ENCODE results near the gene PTPRB. TPM values are rescaled to one million over a fixed set of nuclear protein-coding genes. Genes with fewer than 3 reads are reported as not detected.

The PTPRB gene
- total and polyA plus RNA-seq, 2 donors (not counting 1 experiment from before 2014, with no cell fraction given): 0.01 TPM; not detected in 1

DNA sequence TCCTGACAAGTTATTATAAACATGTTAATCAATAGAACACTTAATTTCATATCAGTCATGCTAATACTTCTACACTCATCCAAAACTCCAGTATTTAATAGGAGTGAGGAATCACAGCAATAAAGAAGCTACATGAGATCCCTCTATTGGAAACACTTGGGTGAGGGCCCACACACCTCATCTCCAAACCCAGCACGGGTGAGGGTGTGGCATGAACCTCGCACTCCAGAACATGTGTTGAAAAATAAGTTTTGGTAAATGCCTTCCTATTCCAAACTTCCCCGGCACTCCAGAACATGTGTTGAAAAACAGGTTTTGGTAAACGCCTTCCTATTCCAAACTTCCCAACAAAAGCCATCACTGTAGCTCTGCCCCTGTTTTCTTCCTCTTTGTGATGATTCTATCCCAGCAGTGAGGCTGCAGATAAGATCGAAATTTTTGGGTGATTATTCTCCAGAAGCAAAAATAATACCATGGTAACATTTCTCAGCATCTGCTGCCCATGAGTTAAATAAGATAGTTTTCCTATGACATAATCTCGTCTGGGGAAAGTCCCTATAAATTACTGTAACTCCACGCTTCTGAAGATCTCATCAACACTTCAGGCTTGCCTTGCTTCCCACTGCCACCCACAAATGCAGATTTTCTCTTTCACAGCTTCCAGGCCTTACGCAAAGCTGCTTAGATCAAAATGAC is 24.4 kb upstream of the PTPRB start:
- Histone ChIP-seq H3K27me3 (replicated peaks in 1 of 4; ENCODE audit: control extremely low read depth in 1 of 4, control insufficient read depth in 3 of 4, insufficient read depth in 4 of 4, low read length in 3 of 4) (no peaks in the 10 kb centered on the region), H3K9me3 (ENCODE audit: control extremely low read depth in 1 of 3, control insufficient read depth in 2 of 3, insufficient read depth in 1 of 3, low read length in 2 of 3) (no peaks in the 10 kb centered on the region), H3K27ac (ENCODE audit: low read length in 2 of 2) (no peak overlapping the region), H4K20me1 (ENCODE audit: control insufficient read depth, insufficient read depth, low read length, poor library complexity, severe bottlenecking) (no peaks in the 10 kb centered on the region), H3K36me3 (replicated peaks in 1 of 2; ENCODE audit: control extremely low read depth in 1 of 2, control insufficient read depth in 1 of 2, extremely low read depth in 1 of 2, insufficient read depth in 2 of 2, low read length in 1 of 2) (no peaks in the 10 kb centered on the region), H3K4me3 (ENCODE audit: control extremely low read depth in 1 of 5, extremely low read depth in 1 of 5, insufficient read depth in 1 of 5, low read depth in 2 of 5, low read length in 4 of 5) (no peak overlapping the region), H3K9ac (ENCODE audit: low read length) (no peak overlapping the region), H3K4me2 (replicated peaks; ENCODE audit: low read depth, low read length, poor library complexity, severe bottlenecking) (no peak overlapping the region), H2AFZ (ENCODE audit: insufficient read depth, low read depth, low read length, poor library complexity, severe bottlenecking) (no peak overlapping the region), H3K79me2 (ENCODE audit: control insufficient read depth, insufficient read depth, low read length) (no peaks in the 10 kb centered on the region), H3K4me1 (ENCODE audit: control insufficient read depth in 2 of 2, insufficient read depth in 2 of 2, low read length in 2 of 2) (no peaks in the 10 kb centered on the region)
- ChIA-PET POLR2A (no interaction called here), CTCF (no interaction called here)
- ATAC-seq (ENCODE audit: low read depth) (no peak), DNase-seq (no peak)
- Mint-ChIP-seq H3K9me3 (ENCODE audit: insufficient read depth) (no peaks in the 10 kb centered on the region), H3K4me1 (peaks cover 8% of the 10 kb centered on the region), H3K27me3 (no peaks in the 10 kb centered on the region), H3K27ac (no peak overlapping the region), H3K4me3 (no peak overlapping the region)
- intact Hi-C loops (cut with micrococcal nuclease): no loop called here
- TF ChIP-seq, protein P1, sequence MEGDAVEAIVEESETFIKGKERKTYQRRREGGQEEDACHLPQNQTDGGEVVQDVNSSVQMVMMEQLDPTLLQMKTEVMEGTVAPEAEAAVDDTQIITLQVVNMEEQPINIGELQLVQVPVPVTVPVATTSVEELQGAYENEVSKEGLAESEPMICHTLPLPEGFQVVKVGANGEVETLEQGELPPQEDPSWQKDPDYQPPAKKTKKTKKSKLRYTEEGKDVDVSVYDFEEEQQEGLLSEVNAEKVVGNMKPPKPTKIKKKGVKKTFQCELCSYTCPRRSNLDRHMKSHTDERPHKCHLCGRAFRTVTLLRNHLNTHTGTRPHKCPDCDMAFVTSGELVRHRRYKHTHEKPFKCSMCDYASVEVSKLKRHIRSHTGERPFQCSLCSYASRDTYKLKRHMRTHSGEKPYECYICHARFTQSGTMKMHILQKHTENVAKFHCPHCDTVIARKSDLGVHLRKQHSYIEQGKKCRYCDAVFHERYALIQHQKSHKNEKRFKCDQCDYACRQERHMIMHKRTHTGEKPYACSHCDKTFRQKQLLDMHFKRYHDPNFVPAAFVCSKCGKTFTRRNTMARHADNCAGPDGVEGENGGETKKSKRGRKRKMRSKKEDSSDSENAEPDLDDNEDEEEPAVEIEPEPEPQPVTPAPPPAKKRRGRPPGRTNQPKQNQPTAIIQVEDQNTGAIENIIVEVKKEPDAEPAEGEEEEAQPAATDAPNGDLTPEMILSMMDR (IDR thresholded peaks at IDR 0.05): no peak
- TF ChIP-seq EZH2 (IDR thresholded peaks at IDR 0.05; ENCODE audit: borderline replicate concordance, insufficient read depth, low read depth, low read length, poor library complexity, severe bottlenecking): no peak
- 68% methylated on average over 2 of the region's 8 CpGs for whole genome bisulfite sequencing (ENCODE audit: insufficient coverage)

DNA sequence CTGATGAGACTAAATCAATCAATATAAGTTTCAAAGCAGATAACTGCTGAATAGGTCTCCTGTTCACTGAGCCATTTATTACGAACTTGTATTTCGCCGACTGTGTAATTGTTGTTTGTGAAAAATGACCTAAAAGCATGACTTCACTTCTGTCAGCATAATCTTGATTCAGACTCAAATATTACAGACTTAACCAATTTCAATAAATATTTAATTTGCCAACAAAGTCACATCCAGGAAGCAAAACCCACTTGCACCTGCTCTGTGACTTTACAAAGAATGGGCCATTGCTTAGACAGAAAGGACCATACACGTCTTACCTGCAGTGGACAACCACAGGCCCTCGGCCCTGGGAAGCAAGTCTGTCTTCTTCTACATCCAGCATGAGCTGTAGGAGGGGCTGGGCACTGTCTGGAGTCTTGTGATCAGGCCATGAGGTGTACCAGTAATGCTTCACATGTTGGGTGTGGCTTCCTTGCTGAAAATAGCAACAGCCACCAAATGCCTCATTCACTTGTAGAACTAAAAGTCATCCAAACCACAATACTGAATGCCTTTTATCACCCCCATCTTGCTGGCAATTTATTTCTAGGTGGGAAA is 23.5 kb upstream of the PTPRB start:
- intact Hi-C loops (cut with micrococcal nuclease): no loop called here
- ATAC-seq (ENCODE audit: low read depth): no peak
- peak; percentile 8 for DNase-seq
- 75% methylated on average over 2 of the region's 5 CpGs for WGBS (ENCODE audit: insufficient coverage)
- Histone ChIP-seq H3K4me1 (ENCODE audit: control insufficient read depth in 2 of 2, insufficient read depth in 2 of 2, low read length in 2 of 2) (no peaks in the 10 kb centered on the region), H2AFZ (ENCODE audit: insufficient read depth, low read depth, low read length, poor library complexity, severe bottlenecking) (no peak overlapping the region), H3K79me2 (ENCODE audit: control insufficient read depth, insufficient read depth, low read length) (no peaks in the 10 kb centered on the region), H3K36me3 (replicated peaks in 1 of 2; ENCODE audit: control extremely low read depth in 1 of 2, control insufficient read depth in 1 of 2, extremely low read depth in 1 of 2, insufficient read depth in 2 of 2, low read length in 1 of 2) (no peaks in the 10 kb centered on the region), H3K4me2 (replicated peaks; ENCODE audit: low read depth, low read length, poor library complexity, severe bottlenecking) (no peak overlapping the region), H3K9ac (ENCODE audit: low read length) (no peak overlapping the region), H4K20me1 (ENCODE audit: control insufficient read depth, insufficient read depth, low read length, poor library complexity, severe bottlenecking) (no peaks in the 10 kb centered on the region), H3K9me3 (ENCODE audit: control extremely low read depth in 1 of 3, control insufficient read depth in 2 of 3, insufficient read depth in 1 of 3, low read length in 2 of 3) (no peaks in the 10 kb centered on the region), H3K4me3 (ENCODE audit: control extremely low read depth in 1 of 5, extremely low read depth in 1 of 5, insufficient read depth in 1 of 5, low read depth in 2 of 5, low read length in 4 of 5) (no peak overlapping the region), H3K27ac (ENCODE audit: low read length in 2 of 2) (no peak overlapping the region), H3K27me3 (replicated peaks in 1 of 4; ENCODE audit: control extremely low read depth in 1 of 4, control insufficient read depth in 3 of 4, insufficient read depth in 4 of 4, low read length in 3 of 4) (no peaks in the 10 kb centered on the region)
- no peak for TF ChIP-seq EZH2 (IDR thresholded peaks at IDR 0.05; ENCODE audit: borderline replicate concordance, insufficient read depth, low read depth, low read length, poor library complexity, severe bottlenecking)
- TF ChIP-seq, protein P1 (IDR thresholded peaks at IDR 0.05): no peak
- ChIA-PET POLR2A (no interaction called here), CTCF (no interaction called here)
- Mint-ChIP-seq H3K27ac (no peak overlapping the region), H3K27me3 (no peaks in the 10 kb centered on the region), H3K9me3 (ENCODE audit: insufficient read depth) (no peaks in the 10 kb centered on the region), H3K4me3 (no peak overlapping the region), H3K4me1 (peaks cover 8% of the 10 kb centered on the region)
